NCI-H2107 (cell line): ENCODE data around the gene HOXC12.

ENCODE experiments used
- DNase-seq: peaks from one replicate; lab custom pipeline; 2025; lab: John Stamatoyannopoulos, UW

HOXC12 gene

GRCh38 chr12:53956251-53956887, 1.7 kb downstream of the HOXC12 start:
- no peak for DNase-seq

- DNase-seq: no peak
These were observed 2.3 kb downstream of the HOXC12 start for GRCh38 chr12:53956914-53957536.

GRCh38 chr12:53958128-53958527, 3.4 kb downstream of the HOXC12 start:
- no peak for DNase-seq

GRCh38 chr12:53959314-53959713, 4.6 kb downstream of the HOXC12 start:
- no peak for DNase-seq

GRCh38 chr12:53960187-53961024, 5.7 kb downstream of the HOXC12 start:
- no peak for DNase-seq

GRCh38 chr12:53961025-53961761, 6.5 kb downstream of the HOXC12 start:
- DNase-seq: no peak

- no peak for DNase-seq
These were observed 8.3 kb downstream of the HOXC12 start for GRCh38 chr12:53963005-53963404.

GRCh38 chr12:53963434-53964314, 9.0 kb downstream of the HOXC12 start:
- DNase-seq: no peak

- no peak for DNase-seq
These were observed 9.6 kb downstream of the HOXC12 start for GRCh38 chr12:53964315-53964713.

- DNase-seq: no peak
These were observed 10.8 kb downstream of the HOXC12 start for GRCh38 chr12:53965281-53966084.

- no peak for DNase-seq
These were observed 11.3 kb downstream of the HOXC12 start for GRCh38 chr12:53966085-53966384.

GRCh38 chr12:53966385-53967133, 11.9 kb downstream of the HOXC12 start:
- no peak for DNase-seq

- no peak for DNase-seq
These were observed 12.8 kb downstream of the HOXC12 start for GRCh38 chr12:53967421-53967925.

GRCh38 chr12:53968214-53969127, 13.8 kb downstream of the HOXC12 start:
- DNase-seq: no peak

- no peak for DNase-seq
These were observed 15.0 kb downstream of the HOXC12 start for GRCh38 chr12:53969588-53970259.

GRCh38 chr12:53970451-53970850, 15.7 kb downstream of the HOXC12 start:
- no peak for DNase-seq

- no peak for DNase-seq
These were observed 16.4 kb downstream of the HOXC12 start for GRCh38 chr12:53971129-53971528.

GRCh38 chr12:53971686-53972085, 17.0 kb downstream of the HOXC12 start:
- DNase-seq: no peak
